HCT116 (cell line): Measurements from ENCODE around the gene ITGA4. TPM values are rescaled to one million over a fixed set of nuclear protein-coding genes. Genes with fewer than 3 reads are reported as not detected.

Experiments
- ATAC-seq: fragments of 200-7000 bp; cut with Tn5 transposase; 2 replicates; pipeline ENCODE4 v1.9.1; 2020; ENCODE audit warnings: mild to moderate bottlenecking, moderate library complexity
- BruUV-seq: library from RNA; stranded (reverse); fragments of 400-500 nt; replicated peaks from 2 replicates; lab custom pipeline; 2021; lab: Mats Ljungman, UMichigan
- CTCF ChIA-PET: fragments of 300-600 bp; sonication (Branson Sonifier 250); formaldehyde crosslinking; loops from one replicate; lab custom pipeline; 2021; ENCODE audit warnings: antibody characterized with exemption; lab: Charles Lee
- POLR2A ChIA-PET: fragments of 300-600, 350-600 bp; sonication (Branson Sonifier 250); formaldehyde crosslinking; loops from one replicate; lab custom pipeline; 2021; ENCODE audit warnings: antibody characterized with exemption; lab: Charles Lee
- RAD21 ChIA-PET, 2 experiments: fragments of 300-600 bp; sonication (Branson Sonifier 250); formaldehyde crosslinking; loops; one replicate each; lab custom pipeline; 2023; ENCODE audit warnings: low total read pairs in 2 of 2; ENCODE audit not compliant: uncharacterized antibody in 2 of 2, unreplicated experiment in 2 of 2, low non-redundant PET in 1 of 2; lab: Charles Lee
- DNase-seq: peaks from one replicate; pipeline ENCODE4 v3.0.0-alpha.2; 2010; ENCODE audit warnings: low read depth, low spot score
- H2AFZ ChIP-seq: fragments of 200-600 bp; shearing (Covaris generic), sonication (generic); 2 replicates; pipeline ENCODE4 v1.6.1; 2017; ENCODE audit warnings: low read depth, mixed run types, mixed read lengths, antibody characterized with exemption, low read length; ENCODE audit not compliant: poor library complexity, severe bottlenecking
- H3K27ac ChIP-seq: 2 replicates; pipeline ENCODE4 v1.5.1; 2012; ENCODE audit warnings: low read depth, low read length
- H3K27me3 ChIP-seq: fragments of 200-600 bp; sonication (generic); 2 replicates; pipeline ENCODE4 v1.6.1; 2016; ENCODE audit warnings: mixed run types, low read length, mixed read lengths; ENCODE audit not compliant: insufficient read depth
- H3K36me3 ChIP-seq, 2 experiments: fragments of 200-500 bp in 1 of 2; fragments of 200-600 bp in 1 of 2; sonication (Bioruptor generic) in 1 of 2; sonication (generic) in 1 of 2; 2 replicates each; pipeline versions ENCODE4 v1.5.1 to v1.6.1; 2014 to 2016; ENCODE audit warnings: low read length in 2 of 2, inconsistent platforms in 1 of 2, mixed read lengths in 1 of 2, mixed run types in 1 of 2; ENCODE audit not compliant: insufficient read depth in 2 of 2, control insufficient read depth in 1 of 2
- H3K4me1 ChIP-seq, 2 experiments: fragments of 200-600 bp in 1 of 2; sonication (generic) in 1 of 2; 2 replicates each; pipeline versions ENCODE4 v1.5.1 to v1.6.1; 2012 to 2017; ENCODE audit warnings: low read length in 2 of 2, inconsistent platforms in 1 of 2, mild to moderate bottlenecking in 1 of 2, mixed read lengths in 1 of 2, mixed run types in 1 of 2, moderate library complexity in 1 of 2; ENCODE audit not compliant: insufficient read depth in 2 of 2, control insufficient read depth in 1 of 2
- H3K4me2 ChIP-seq: fragments of 200-600 bp; sonication (generic); 2 replicates; pipeline ENCODE4 v1.6.1; 2017; ENCODE audit warnings: mixed run types, low read length, mixed read lengths
- H3K4me3 ChIP-seq, 2 experiments: fragments of 200-600 bp in 1 of 2; sonication (generic) in 1 of 2; replicated peaks in 1 of 2; 2 replicates each; pipeline ENCODE4 v1.5.1; 2011 to 2016; ENCODE audit warnings: low read length in 2 of 2, control low read depth in 1 of 2, low read depth in 1 of 2, mild to moderate bottlenecking in 1 of 2, mixed read lengths in 1 of 2, mixed run types in 1 of 2
- H3K79me2 ChIP-seq: fragments of 200-600 bp; sonication (generic); 2 replicates; pipeline ENCODE4 v1.6.1; 2017; ENCODE audit warnings: mild to moderate bottlenecking, mixed run types, low read length, moderate library complexity, mixed read lengths; ENCODE audit not compliant: insufficient read depth
- H3K9ac ChIP-seq: fragments of 200-600 bp; sonication (generic); 2 replicates; pipeline ENCODE4 v1.6.1; 2016; ENCODE audit warnings: low read length, mixed read lengths
- H3K9me2 ChIP-seq: fragments of 200-600 bp; sonication (generic), shearing (Covaris generic); 2 replicates; pipeline ENCODE4 v1.6.1; 2017; ENCODE audit warnings: mixed run types, mild to moderate bottlenecking, moderate library complexity; ENCODE audit not compliant: insufficient read depth
- H3K9me3 ChIP-seq, 2 experiments: fragments of 200-500 bp in 1 of 2; fragments of 200-600 bp in 1 of 2; sonication (Bioruptor generic) in 1 of 2; sonication (generic) in 1 of 2; 2 replicates each; pipeline ENCODE4 v1.6.1; 2014 to 2017; ENCODE audit warnings: low read length in 2 of 2, mixed read lengths in 2 of 2, inconsistent platforms in 1 of 2, low read depth in 1 of 2, mild to moderate bottlenecking in 1 of 2, mixed run types in 1 of 2, moderate library complexity in 1 of 2; ENCODE audit not compliant: control insufficient read depth in 1 of 2, insufficient read depth in 1 of 2
- H4K20me1 ChIP-seq: fragments of 200-600 bp; sonication (generic), shearing (Covaris generic); 2 replicates; pipeline ENCODE4 v1.6.1; 2017; ENCODE audit warnings: mixed run types, mild to moderate bottlenecking, moderate library complexity; ENCODE audit not compliant: insufficient read depth
- ATF3 ChIP-seq: IDR thresholded peaks from 2 replicates; pipeline ENCODE4 v1.6.1; 2012
- CBX3 ChIP-seq: IDR thresholded peaks from 2 replicates; pipeline ENCODE4 v1.6.1; 2012; ENCODE audit warnings: low read depth
- CEBPB ChIP-seq: IDR thresholded peaks from 2 replicates; pipeline ENCODE4 v1.6.1; 2012; ENCODE audit warnings: low read depth
- EGR1 ChIP-seq: IDR thresholded peaks from 2 replicates; pipeline ENCODE4 v1.6.1; 2012; ENCODE audit warnings: low read depth
- ELF1 ChIP-seq: IDR thresholded peaks from 2 replicates; pipeline ENCODE4 v1.6.1; 2012; ENCODE audit warnings: low read depth, borderline replicate concordance
- EZH2phosphoT487 ChIP-seq: fragments of 200-600 bp; IDR thresholded peaks from 2 replicates; pipeline ENCODE4 v1.6.1; 2018; ENCODE audit warnings: antibody characterized with exemption, borderline replicate concordance
- FOSL1 ChIP-seq: IDR thresholded peaks from 2 replicates; pipeline ENCODE4 v1.6.1; 2012; ENCODE audit warnings: low read depth
- JUND ChIP-seq: IDR thresholded peaks from 2 replicates; pipeline ENCODE4 v1.6.1; 2012
- POLR2A ChIP-seq: IDR thresholded peaks from 2 replicates; pipeline ENCODE4 v1.7.0; 2011; ENCODE audit warnings: borderline replicate concordance; ENCODE audit not compliant: insufficient read depth, insufficient read length; ENCODE audit errors: extremely low read depth
- POLR2AphosphoS5 ChIP-seq: IDR thresholded peaks from 2 replicates; pipeline ENCODE4 v1.6.1; 2011; ENCODE audit warnings: mild to moderate bottlenecking, low read depth, low read length, moderate library complexity
- RAD21 ChIP-seq: IDR thresholded peaks from 2 replicates; pipeline ENCODE4 v1.6.1; 2012; ENCODE audit warnings: low read depth, mild to moderate bottlenecking
- SIN3A ChIP-seq: IDR thresholded peaks from 2 replicates; pipeline ENCODE4 v1.6.1; 2012; ENCODE audit warnings: low read depth
- SP1 ChIP-seq: IDR thresholded peaks from 2 replicates; pipeline ENCODE4 v1.6.1; 2012; ENCODE audit warnings: low read depth
- SRF ChIP-seq: IDR thresholded peaks from 2 replicates; pipeline ENCODE4 v1.6.1; 2012; ENCODE audit warnings: low read depth
- TCF7L2 ChIP-seq: IDR thresholded peaks from 2 replicates; pipeline ENCODE4 v1.7.0; 2011; ENCODE audit warnings: borderline replicate concordance, inconsistent platforms; ENCODE audit not compliant: insufficient read depth, insufficient read length; ENCODE audit errors: extremely low read depth
- YY1 ChIP-seq: IDR thresholded peaks from 2 replicates; pipeline ENCODE4 v1.6.1; 2011; ENCODE audit warnings: low read length, low read depth, moderate library complexity, mild to moderate bottlenecking; ENCODE audit not compliant: insufficient replicate concordance; ENCODE audit errors: extremely low read depth
- ZFX ChIP-seq: fragments of 450-650 bp; IDR thresholded peaks from 2 replicates; pipeline ENCODE4 v1.6.1; 2017
- ZNF274 ChIP-seq: fragments of 200-500 bp; sonication (Bioruptor generic); IDR thresholded peaks from 2 replicates; pipeline ENCODE4 v1.6.1; 2014; ENCODE audit warnings: mild to moderate bottlenecking, low read depth, low read length, inconsistent platforms
- intact Hi-C: fragments of 100-400 bp; cut with micrococcal nuclease; formaldehyde crosslinking; loops from 2 replicates; pipeline ENCODE4 v1.10.0; 2022
- total RNA-seq: library from RNA; stranded (reverse); gene quantifications from one replicate; pipeline ENCODE4 v1.2.1, GENCODE V29; 2021; ENCODE audit not compliant: unreplicated experiment
- TF ChIP-seq, protein P1 (sequence below): IDR thresholded peaks from 2 replicates; pipeline ENCODE4 v1.6.1; 2012

ITGA4 gene
- total RNA-seq, 1 experiment from 2014 or later = 0.49 TPM

DNA sequence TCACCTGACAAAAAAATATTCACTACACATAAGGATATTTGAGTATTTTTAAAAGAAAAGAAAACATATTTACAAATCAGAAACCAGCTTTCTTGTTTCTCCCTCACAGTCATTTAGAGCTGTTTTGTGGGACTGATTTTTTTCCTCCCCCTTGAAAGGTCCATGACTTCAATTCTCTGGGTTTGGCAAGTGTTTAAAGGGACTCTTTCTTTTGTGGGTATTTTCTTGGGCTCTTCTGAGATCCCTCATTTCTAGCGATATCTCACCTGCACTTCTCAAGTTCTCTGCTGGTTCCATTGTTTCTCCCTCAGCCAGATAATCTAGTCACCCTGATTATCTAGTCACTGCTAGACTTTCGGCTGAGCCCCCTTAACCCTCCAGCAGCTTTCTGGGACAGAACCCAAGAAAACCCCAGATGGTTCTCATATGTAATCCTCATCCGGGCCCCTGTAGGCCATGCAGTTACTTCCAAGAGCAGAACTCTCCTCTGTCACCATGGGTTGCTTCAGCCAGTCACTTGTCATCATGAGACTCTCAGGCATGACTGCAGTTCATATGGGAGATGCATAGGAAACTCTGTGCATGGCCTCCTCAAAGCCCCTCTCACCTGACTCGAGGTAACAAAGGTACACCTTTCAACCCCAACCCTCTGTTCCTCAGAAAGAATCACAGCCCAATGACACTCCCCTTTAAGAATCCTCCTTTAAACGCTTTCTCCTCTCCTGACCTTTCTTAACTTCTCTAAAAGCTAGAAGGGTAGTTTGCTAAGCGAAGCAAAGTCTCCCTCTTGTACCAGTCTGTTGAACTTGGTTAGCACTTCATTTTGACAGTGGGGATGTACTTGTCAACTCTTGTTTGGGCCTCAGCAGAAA is 36.7 kb upstream of the ITGA4 start:
- H2AFZ ChIP-seq = no peak overlapping the region
- no peaks in the 10 kb centered on the region for H3K79me2 ChIP-seq
- H3K4me3 ChIP-seq = no peak overlapping the region
- intact Hi-C loops = no loop called here
- POLR2A ChIA-PET = no interaction called here
- H3K9ac ChIP-seq = no peak overlapping the region
- DNase-seq (no peak), ATAC-seq (no peak)
- no peaks in the 10 kb centered on the region for H3K36me3 ChIP-seq
- TF ChIP-seq ATF3 (no peak), FOSL1 (no peak), SRF (no peak), SIN3A (no peak), RAD21 (no peak)
- H3K9me2 ChIP-seq = no peaks in the 10 kb centered on the region
- no peaks in the 10 kb centered on the region for H4K20me1 ChIP-seq
- no peaks in the 10 kb centered on the region for H3K27me3 ChIP-seq
- H3K27ac ChIP-seq = no peak overlapping the region
- RAD21 ChIA-PET = no interaction called here
- BruUV-seq = no TSS peak
- CTCF ChIA-PET = no interaction called here
- H3K4me1 ChIP-seq = no peaks in the 10 kb centered on the region
- no peak overlapping the region for H3K4me2 ChIP-seq
- H3K9me3 ChIP-seq = no peaks in the 10 kb centered on the region

GRCh38 chr2:181421131-181421458 is 36.1 kb upstream of the ITGA4 start:
- H3K4me2 ChIP-seq = no peak overlapping the region
- no peaks in the 10 kb centered on the region for H3K9me3 ChIP-seq
- ChIA-PET POLR2A (no interaction called here), RAD21 (no interaction called here), CTCF (no interaction called here)
- ATAC-seq (no peak), DNase-seq (no peak)
- no peaks in the 10 kb centered on the region for H3K79me2 ChIP-seq
- intact Hi-C loops = no loop called here
- no peak overlapping the region for H3K4me3 ChIP-seq
- BruUV-seq = no TSS peak
- H2AFZ ChIP-seq = no peak overlapping the region
- H4K20me1 ChIP-seq = no peaks in the 10 kb centered on the region
- no peaks in the 10 kb centered on the region for H3K9me2 ChIP-seq
- no peaks in the 10 kb centered on the region for H3K27me3 ChIP-seq
- no peak overlapping the region for H3K27ac ChIP-seq
- no peak overlapping the region for H3K9ac ChIP-seq
- no peaks in the 10 kb centered on the region for H3K36me3 ChIP-seq
- H3K4me1 ChIP-seq = no peaks in the 10 kb centered on the region
- no peak for TF ChIP-seq CEBPB
- no peak for TF ChIP-seq TCF7L2
- TF ChIP-seq EZH2phosphoT487 = no peak
- TF ChIP-seq EGR1 = no peak
- no peak for TF ChIP-seq SP1
- TF ChIP-seq SIN3A = no peak
- no peak for TF ChIP-seq ZFX
- TF ChIP-seq, protein P1, sequence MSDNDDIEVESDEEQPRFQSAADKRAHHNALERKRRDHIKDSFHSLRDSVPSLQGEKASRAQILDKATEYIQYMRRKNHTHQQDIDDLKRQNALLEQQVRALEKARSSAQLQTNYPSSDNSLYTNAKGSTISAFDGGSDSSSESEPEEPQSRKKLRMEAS = no peak
- no peak for TF ChIP-seq ATF3
- no peak for TF ChIP-seq ELF1
- TF ChIP-seq RAD21 = no peak
- TF ChIP-seq YY1 = no peak
- TF ChIP-seq ZNF274 = no peak
- no peak for TF ChIP-seq CBX3
- no peak for TF ChIP-seq POLR2AphosphoS5
- TF ChIP-seq POLR2A = no peak
- TF ChIP-seq JUND = no peak
